Neutrophil (primary cell): Measurements from ENCODE around the gene LRP3.

Experiments used
- H3K27ac ChIP-seq: fragments of 200-600 bp; sonication (generic); 2 replicates; pipeline ENCODE4 v1.5.1; 2016; ENCODE audit warnings: mild to moderate bottlenecking, moderate library complexity
- H3K27me3 ChIP-seq: fragments of 200-600 bp; sonication (generic); 2 replicates; pipeline ENCODE4 v1.6.0; 2016; ENCODE audit warnings: mild to moderate bottlenecking
- H3K36me3 ChIP-seq: fragments of 200-600 bp; sonication (generic); 2 replicates; pipeline ENCODE4 v1.5.1; 2017
- H3K4me1 ChIP-seq, 2 experiments: fragments of 200-600 bp in 1 of 2; sonication (generic) in 1 of 2; 1 replicate in 1 of 2; 2 replicates in 1 of 2; pipeline versions ENCODE4 v1.5.1 to v1.6.1; 2013 to 2016; ENCODE audit warnings: low read depth in 1 of 2, low read length in 1 of 2, mild to moderate bottlenecking in 1 of 2, moderate library complexity in 1 of 2; ENCODE audit not compliant: control insufficient read depth in 1 of 2, insufficient read depth in 1 of 2
- H3K4me3 ChIP-seq, 2 experiments: fragments of 200-600 bp in 1 of 2; sonication (generic) in 1 of 2; 1 replicate in 1 of 2; 2 replicates in 1 of 2; pipeline ENCODE4 v1.5.1; 2013 to 2016; ENCODE audit warnings: low read depth in 1 of 2, low read length in 1 of 2, mild to moderate bottlenecking in 1 of 2, moderate library complexity in 1 of 2
- H3K9me3 ChIP-seq: fragments of 200-600 bp; sonication (generic); 2 replicates; pipeline ENCODE4 v1.5.1; 2016
- TF ChIP-seq, protein P1 (sequence below): fragments of 200-600 bp; sonication (generic); IDR thresholded peaks from 2 replicates; pipeline ENCODE4 v1.5.1; 2016; ENCODE audit warnings: antibody characterized with exemption

The LRP3 gene

DNA sequence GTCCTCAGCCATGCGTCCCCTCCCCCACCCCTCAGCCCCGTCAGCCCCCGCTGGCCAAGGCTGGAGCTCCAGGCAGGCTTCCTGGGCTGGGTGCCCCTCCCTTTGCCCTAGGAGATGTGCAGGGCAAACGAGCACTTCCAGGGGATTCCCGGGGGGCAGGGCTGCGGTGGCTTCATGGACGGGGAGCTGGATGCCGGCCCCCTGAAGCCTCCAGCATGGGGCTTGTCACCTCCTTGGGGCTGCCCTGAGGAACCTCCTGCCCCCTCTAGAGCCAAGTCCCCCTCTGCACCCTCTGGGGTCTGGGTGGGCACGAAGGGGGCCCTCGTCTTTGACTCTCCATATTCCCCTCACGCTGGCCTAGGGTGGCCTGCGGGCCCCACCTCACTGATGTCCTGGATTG lies 56.9 kb downstream of the LRP3 start:
- Histone ChIP-seq H3K4me3 (no peak overlapping the region), H3K9me3 (no peaks in the 10 kb centered on the region), H3K4me1 (peaks cover 28 to 37% of the 10 kb centered on the region in 2 experiments), H3K27ac (no peak overlapping the region), H3K27me3 (no peaks in the 10 kb centered on the region), H3K36me3 (no peaks in the 10 kb centered on the region)
- TF ChIP-seq, protein P1, sequence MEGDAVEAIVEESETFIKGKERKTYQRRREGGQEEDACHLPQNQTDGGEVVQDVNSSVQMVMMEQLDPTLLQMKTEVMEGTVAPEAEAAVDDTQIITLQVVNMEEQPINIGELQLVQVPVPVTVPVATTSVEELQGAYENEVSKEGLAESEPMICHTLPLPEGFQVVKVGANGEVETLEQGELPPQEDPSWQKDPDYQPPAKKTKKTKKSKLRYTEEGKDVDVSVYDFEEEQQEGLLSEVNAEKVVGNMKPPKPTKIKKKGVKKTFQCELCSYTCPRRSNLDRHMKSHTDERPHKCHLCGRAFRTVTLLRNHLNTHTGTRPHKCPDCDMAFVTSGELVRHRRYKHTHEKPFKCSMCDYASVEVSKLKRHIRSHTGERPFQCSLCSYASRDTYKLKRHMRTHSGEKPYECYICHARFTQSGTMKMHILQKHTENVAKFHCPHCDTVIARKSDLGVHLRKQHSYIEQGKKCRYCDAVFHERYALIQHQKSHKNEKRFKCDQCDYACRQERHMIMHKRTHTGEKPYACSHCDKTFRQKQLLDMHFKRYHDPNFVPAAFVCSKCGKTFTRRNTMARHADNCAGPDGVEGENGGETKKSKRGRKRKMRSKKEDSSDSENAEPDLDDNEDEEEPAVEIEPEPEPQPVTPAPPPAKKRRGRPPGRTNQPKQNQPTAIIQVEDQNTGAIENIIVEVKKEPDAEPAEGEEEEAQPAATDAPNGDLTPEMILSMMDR = no peak

DNA sequence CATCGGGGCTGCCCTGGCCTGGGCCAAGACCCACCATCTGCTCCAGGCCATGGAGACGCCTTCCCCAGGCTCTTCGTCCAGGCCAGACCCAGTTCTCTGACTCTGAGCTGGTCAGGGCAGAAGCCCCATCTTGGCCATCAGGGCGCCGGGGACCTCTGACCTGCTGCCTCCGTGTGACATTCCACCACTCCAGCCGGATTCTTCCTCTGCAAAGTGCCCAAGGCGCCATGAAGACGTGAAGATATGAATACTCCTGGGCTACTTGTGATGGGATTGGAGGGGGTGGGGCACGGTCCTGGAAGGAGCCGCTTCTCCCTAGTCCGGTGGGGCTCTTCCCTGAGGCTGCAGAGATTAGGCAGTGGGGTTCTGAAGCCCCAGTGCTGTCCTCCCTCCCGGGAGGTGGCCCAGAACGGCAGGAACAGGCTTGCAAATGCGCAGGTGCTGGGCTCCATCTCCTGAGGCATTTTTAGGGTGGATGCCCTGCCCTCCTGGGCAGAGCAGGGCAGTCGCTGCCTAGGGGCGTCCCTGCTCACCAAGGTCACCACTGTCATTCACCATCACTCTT lies 57.5 kb downstream of the LRP3 start:
- no peaks in the 10 kb centered on the region for H3K27me3 ChIP-seq

DNA sequence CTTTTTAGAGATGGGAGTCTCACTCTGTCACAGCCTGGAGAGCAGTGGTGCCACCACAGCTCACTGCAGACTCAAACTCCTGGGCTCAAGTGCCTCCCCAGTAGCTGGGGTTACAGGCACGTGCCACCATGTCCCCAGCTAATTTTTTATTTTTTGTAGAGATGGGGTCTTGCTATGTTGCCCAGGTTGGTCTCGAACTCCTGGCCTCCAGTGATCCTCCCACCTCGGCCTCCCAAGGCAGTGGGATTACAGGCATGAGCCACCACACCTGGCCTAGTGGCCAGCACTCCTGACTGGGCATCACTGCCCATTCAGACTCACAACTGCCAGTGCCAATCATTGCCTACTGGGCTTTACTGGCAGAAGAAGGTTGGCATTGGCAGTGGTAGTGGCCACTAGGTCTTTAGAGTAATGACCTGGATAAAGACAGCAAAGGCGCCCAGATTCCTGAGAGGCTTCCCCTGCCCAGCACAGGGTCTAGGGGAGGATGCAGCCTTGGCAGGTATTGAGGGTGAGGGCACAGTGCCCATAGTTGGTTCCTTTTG lies 58.4 kb downstream of the LRP3 start:
- TF ChIP-seq, protein P1 = no peak
- no peak overlapping the region for H3K27ac ChIP-seq
- no peaks in the 10 kb centered on the region for H3K27me3 ChIP-seq
- H3K4me3 ChIP-seq = no peak overlapping the region
- peaks cover 28 to 29% of the 10 kb centered on the region in 2 experiments for H3K4me1 ChIP-seq
- no peaks in the 10 kb centered on the region for H3K36me3 ChIP-seq
- H3K9me3 ChIP-seq = no peaks in the 10 kb centered on the region

More for the DNA sequence above, 57.5 kb downstream of the LRP3 start:
- Histone ChIP-seq H3K4me3 (no peak overlapping the region), H3K27ac (no peak overlapping the region), H3K36me3 (no peaks in the 10 kb centered on the region), H3K4me1 (peaks cover 28 to 31% of the 10 kb centered on the region in 2 experiments), H3K9me3 (no peaks in the 10 kb centered on the region)
- TF ChIP-seq, protein P1 = no peak

DNA sequence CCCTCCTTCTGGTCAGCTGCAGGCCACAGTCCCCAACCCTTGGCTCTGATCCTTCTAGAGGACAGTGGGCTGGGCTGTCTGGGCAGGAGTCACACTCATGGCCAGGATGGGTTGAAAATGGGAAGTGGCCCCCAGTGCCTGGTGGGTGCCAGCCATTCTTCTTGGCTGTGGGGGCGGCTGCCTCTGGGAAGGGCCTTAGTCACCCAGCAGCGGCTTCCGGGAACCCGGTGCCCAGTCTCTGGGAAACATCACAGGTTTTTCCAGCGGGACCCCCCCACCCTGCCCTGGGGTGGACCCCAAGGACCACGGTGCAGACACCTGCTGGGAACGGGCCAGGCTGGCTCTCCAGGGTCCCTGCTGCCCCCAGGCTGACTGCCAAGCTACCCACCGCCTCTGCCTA lies 58.8 kb downstream of the LRP3 start:
- TF ChIP-seq, protein P1 = no peak
- Histone ChIP-seq H3K4me3 (no peak overlapping the region), H3K27ac (no peak overlapping the region), H3K27me3 (no peaks in the 10 kb centered on the region), H3K36me3 (no peaks in the 10 kb centered on the region), H3K9me3 (no peaks in the 10 kb centered on the region), H3K4me1 (peaks cover 24 to 28% of the 10 kb centered on the region in 2 experiments)

DNA sequence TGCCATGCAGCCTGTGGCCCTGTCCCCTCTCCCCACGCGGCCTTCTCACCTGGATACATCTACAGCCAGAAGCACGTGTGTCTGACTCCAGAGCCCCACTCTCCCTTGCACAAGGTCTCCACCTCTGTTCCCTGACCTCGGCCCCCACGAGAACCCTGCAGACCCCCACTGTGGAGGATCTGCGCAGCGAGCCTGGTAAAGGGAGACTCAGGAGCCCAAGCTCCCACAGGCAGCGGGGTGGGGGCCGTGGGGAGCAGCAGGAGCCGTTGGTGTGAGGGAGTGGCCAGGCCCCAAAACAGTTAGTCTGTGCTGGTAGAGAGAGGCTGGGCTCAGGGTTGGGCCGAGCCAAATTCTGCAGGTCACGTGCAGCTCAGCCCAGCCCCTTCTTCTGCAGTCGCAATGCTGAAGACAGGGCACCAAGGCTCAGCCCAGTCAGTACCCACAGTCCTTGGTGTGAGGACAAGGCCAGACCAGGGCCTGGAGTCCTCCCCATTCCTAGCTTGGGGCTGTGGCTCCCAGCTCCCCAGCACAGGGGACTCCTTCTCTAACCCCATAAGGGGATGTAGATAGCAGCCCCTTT lies 60.2 kb downstream of the LRP3 start:
- Histone ChIP-seq H3K27ac (no peak overlapping the region), H3K36me3 (no peaks in the 10 kb centered on the region), H3K9me3 (no peaks in the 10 kb centered on the region), H3K27me3 (no peaks in the 10 kb centered on the region), H3K4me1 (peaks cover 18 to 21% of the 10 kb centered on the region in 2 experiments), H3K4me3 (no peak overlapping the region)
- TF ChIP-seq, protein P1 = no peak
